ENCODE measurements around the gene C1QTNF6. TPM values are rescaled to one million over a fixed set of nuclear protein-coding genes. Genes with fewer than 3 reads are reported as not detected.

C1QTNF6 gene
- polyA plus RNA-seq, 1 of the 3 experiments (the other 2 are of a cell fraction) = 47.7 TPM

- no peak for TF ChIP-seq REST (IDR thresholded peaks at IDR 0.05; ENCODE audit: low read depth, low read length)
- TF ChIP-seq RCOR1 (IDR thresholded peaks at IDR 0.05; ENCODE audit: low read length) = no peak
Observed at GRCh38 chr22:37141476-37141875, 46.6 kb downstream of the C1QTNF6 start (continued).

DNA sequence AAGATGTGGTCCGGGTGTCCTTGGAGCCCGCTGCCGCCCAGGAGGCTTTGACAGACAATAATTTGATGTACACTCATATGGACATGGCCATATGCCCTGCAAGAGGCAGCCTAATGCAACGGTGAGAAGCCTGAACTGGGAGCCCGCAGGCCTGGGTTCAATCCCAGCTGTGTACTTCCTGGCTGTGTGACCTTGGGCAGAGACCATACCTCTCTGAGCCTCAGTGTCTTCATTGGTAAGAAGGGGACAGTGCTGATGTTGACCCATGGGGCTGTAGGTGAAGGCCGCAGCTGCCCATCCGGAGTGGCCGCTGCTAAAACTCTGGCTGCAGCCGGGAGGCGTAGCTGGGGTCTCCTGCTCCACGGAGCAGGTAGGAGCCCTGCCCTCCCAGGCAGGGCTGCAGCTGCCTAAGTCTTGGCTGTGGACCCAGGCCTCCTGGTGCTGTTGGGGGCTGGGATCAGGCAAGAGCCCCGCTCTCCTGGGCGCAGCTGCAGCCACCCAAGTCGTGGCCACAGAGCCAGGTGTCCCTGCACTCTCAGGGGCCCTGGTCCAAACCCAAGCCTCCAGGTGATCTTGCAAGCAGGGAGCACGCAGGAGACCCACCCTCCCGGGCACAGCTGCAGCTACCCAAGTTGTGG, 47.2 kb downstream of the C1QTNF6 start:
- no peak for TF ChIP-seq GABPA (IDR thresholded peaks at IDR 0.05; ENCODE audit: low read depth)
- no peak for TF ChIP-seq NFIC (IDR thresholded peaks at IDR 0.05; ENCODE audit: borderline replicate concordance)
- no peak for TF ChIP-seq JUND (IDR thresholded peaks at IDR 0.05)
- no peak for TF ChIP-seq TCF12 (IDR thresholded peaks at IDR 0.05)
- TF ChIP-seq TAF1 (IDR thresholded peaks at IDR 0.05; ENCODE audit: borderline replicate concordance, low read depth, low read length) = no peak
- no peak for TF ChIP-seq REST (IDR thresholded peaks at IDR 0.05; ENCODE audit: low read depth, low read length)
- TF ChIP-seq POLR2AphosphoS5 (IDR thresholded peaks at IDR 0.05; ENCODE audit: low read depth, low read length) = no peak
- TF ChIP-seq SMC3 (IDR thresholded peaks at IDR 0.05; ENCODE audit: low read depth, low read length) = no peak
- TF ChIP-seq RCOR1 (IDR thresholded peaks at IDR 0.05; ENCODE audit: low read length) = no peak
- H3K4me2 ChIP-seq = no peak overlapping the region
- H3F3A ChIP-seq (replicated peaks; ENCODE audit: insufficient read depth) = no peaks in the 10 kb centered on the region
- no peak overlapping the region for H3K27ac ChIP-seq (ENCODE audit: low read depth in 2 of 2, low read length in 1 of 2)
- no peak for DNase-seq
- 74% methylated on average over 9 of the region's 16 CpGs for WGBS (ENCODE audit: low lambda C conversion rate)
- H3K9me2 ChIP-seq = no peaks in the 10 kb centered on the region
- CTCF ChIA-PET = interaction anchor here (1.4 kb wide), 1 partner anchor 57 kb away, joined by 5 read pairs; no protein-coding TSS in a partner anchor
- POLR2A ChIA-PET = no interaction called here
- no peaks in the 10 kb centered on the region for H3K36me3 ChIP-seq (replicated peaks in 1 of 2; ENCODE audit: control insufficient read depth in 1 of 2, insufficient read depth in 2 of 2, low read length in 1 of 2)
- no peaks in the 10 kb centered on the region for H3K9me3 ChIP-seq
- no peak overlapping the region for H3K4me3 ChIP-seq (ENCODE audit: low read depth in 2 of 2, low read length in 1 of 2)
- H2AFZ ChIP-seq (ENCODE audit: low read depth) = no peak overlapping the region
- no peaks in the 10 kb centered on the region for H3K79me2 ChIP-seq (ENCODE audit: insufficient read depth)
- no peaks in the 10 kb centered on the region for H4K20me1 ChIP-seq (ENCODE audit: insufficient read depth)
- H3K4me1 ChIP-seq (ENCODE audit: control insufficient read depth in 1 of 2, insufficient read depth in 2 of 2, low read depth in 1 of 2, low read length in 1 of 2) = no peaks in the 10 kb centered on the region
- H3K27me3 ChIP-seq (ENCODE audit: insufficient read depth) = no peaks in the 10 kb centered on the region
- H3K9ac ChIP-seq = no peak overlapping the region
